GM23338 (cell line): ENCODE results near the gene ACAP1. TPM values are rescaled to one million over a fixed set of nuclear protein-coding genes. Genes with fewer than 3 reads are reported as not detected.

ENCODE experiments used
- CREB1 ChIP-seq: fragments of 250-450 bp; sonication (Bioruptor Pico); IDR thresholded peaks from 2 replicates; pipeline ENCODE4 v1.5.0; 2020; ENCODE audit warnings: low read depth, mild to moderate bottlenecking, moderate library complexity
- EZH2 ChIP-seq: fragments of 200-600 bp; sonication (generic); IDR thresholded peaks from one replicate; pipeline ENCODE4 v1.8.0; 2017; ENCODE audit warnings: antibody characterized with exemption, mild to moderate bottlenecking, low read depth; ENCODE audit not compliant: unreplicated experiment
- EZH2phosphoT487 ChIP-seq: fragments of 200-600 bp; sonication (generic); IDR thresholded peaks from one replicate; pipeline ENCODE4 v1.8.1; 2018; ENCODE audit warnings: antibody characterized with exemption; ENCODE audit not compliant: unreplicated experiment
- JUNB ChIP-seq: IDR thresholded peaks from one replicate; pipeline ENCODE4 v1.6.1; 2016; ENCODE audit warnings: antibody characterized with exemption; ENCODE audit not compliant: unreplicated experiment
- POLR2AphosphoS5 ChIP-seq: IDR thresholded peaks from 2 replicates; pipeline ENCODE4 v1.6.1; 2016; ENCODE audit warnings: antibody characterized with exemption, low read depth
- STAT1 ChIP-seq: IDR thresholded peaks from one replicate; pipeline ENCODE4 v1.6.1; 2016; ENCODE audit warnings: antibody characterized with exemption; ENCODE audit not compliant: unreplicated experiment
- ZNF114 ChIP-seq: fragments of 250-450 bp; sonication (Bioruptor Pico); IDR thresholded peaks from 2 replicates; pipeline ENCODE4 v1.5.0; 2020; ENCODE audit warnings: mild to moderate bottlenecking, moderate library complexity
- ZNF331 ChIP-seq: fragments of 250-450 bp; sonication (Bioruptor Pico); IDR thresholded peaks from 2 replicates; pipeline ENCODE4 v1.5.0; 2020; ENCODE audit warnings: low read depth, mild to moderate bottlenecking, moderate library complexity
- polyA plus RNA-seq: library from polyadenylated mRNA; unstranded; fragments of >200 nt; fragmentation: Nextera tagmentation; extraction: Ambion mirVana; gene quantifications from 2 replicates; pipeline ENCODE4 v1.2.1, GENCODE V29; 2016
- total RNA-seq: library from RNA; depleted of rRNA; stranded (reverse); fragments of >200 nt; shearing (Covaris generic); gene quantifications from 2 replicates; pipeline ENCODE4 v1.2.3, GENCODE V29; 2014
- TF ChIP-seq, protein P1 (sequence below): fragments of 250-450 bp; sonication (Bioruptor Pico); IDR thresholded peaks from 2 replicates; pipeline ENCODE4 v1.5.0; 2020; ENCODE audit warnings: mild to moderate bottlenecking, moderate library complexity
- TF ChIP-seq, protein P2 (sequence below), 2 experiments: fragments of 200-600 bp in 1 of 2; sonication (generic) in 1 of 2; conservative IDR thresholded peaks; 2 replicates each; pipeline versions ENCODE4 v1.5.1 to v1.6.1; 2016 to 2017; ENCODE audit warnings: antibody characterized with exemption in 2 of 2, low read depth in 2 of 2, mild to moderate bottlenecking in 2 of 2, moderate library complexity in 1 of 2

ACAP1 gene
- total and polyA plus RNA-seq, 2 experiments from 2014 or later: 30.7 to 40.1 TPM

DNA sequence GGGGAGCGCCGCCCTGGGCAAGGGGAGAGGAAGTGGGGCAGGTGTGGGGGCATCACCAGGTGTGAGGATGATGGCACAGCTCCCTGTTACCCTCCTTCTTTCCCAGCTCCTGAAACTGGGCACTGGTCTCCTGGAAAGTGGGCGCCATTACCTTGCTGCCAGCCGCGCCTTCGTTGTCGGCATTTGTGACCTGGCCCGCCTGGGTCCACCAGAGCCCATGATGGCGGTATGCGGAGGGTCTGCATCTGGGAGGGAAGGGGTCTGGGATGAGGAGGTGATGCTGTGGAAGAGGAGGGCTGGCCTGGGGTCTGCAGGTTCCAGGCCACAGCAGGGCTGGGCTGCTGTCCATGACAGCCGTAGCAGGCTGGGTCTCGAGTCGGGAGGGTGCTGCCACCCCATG is 5.5 kb downstream of the ACAP1 start (continued):
- TF ChIP-seq, protein P1, sequence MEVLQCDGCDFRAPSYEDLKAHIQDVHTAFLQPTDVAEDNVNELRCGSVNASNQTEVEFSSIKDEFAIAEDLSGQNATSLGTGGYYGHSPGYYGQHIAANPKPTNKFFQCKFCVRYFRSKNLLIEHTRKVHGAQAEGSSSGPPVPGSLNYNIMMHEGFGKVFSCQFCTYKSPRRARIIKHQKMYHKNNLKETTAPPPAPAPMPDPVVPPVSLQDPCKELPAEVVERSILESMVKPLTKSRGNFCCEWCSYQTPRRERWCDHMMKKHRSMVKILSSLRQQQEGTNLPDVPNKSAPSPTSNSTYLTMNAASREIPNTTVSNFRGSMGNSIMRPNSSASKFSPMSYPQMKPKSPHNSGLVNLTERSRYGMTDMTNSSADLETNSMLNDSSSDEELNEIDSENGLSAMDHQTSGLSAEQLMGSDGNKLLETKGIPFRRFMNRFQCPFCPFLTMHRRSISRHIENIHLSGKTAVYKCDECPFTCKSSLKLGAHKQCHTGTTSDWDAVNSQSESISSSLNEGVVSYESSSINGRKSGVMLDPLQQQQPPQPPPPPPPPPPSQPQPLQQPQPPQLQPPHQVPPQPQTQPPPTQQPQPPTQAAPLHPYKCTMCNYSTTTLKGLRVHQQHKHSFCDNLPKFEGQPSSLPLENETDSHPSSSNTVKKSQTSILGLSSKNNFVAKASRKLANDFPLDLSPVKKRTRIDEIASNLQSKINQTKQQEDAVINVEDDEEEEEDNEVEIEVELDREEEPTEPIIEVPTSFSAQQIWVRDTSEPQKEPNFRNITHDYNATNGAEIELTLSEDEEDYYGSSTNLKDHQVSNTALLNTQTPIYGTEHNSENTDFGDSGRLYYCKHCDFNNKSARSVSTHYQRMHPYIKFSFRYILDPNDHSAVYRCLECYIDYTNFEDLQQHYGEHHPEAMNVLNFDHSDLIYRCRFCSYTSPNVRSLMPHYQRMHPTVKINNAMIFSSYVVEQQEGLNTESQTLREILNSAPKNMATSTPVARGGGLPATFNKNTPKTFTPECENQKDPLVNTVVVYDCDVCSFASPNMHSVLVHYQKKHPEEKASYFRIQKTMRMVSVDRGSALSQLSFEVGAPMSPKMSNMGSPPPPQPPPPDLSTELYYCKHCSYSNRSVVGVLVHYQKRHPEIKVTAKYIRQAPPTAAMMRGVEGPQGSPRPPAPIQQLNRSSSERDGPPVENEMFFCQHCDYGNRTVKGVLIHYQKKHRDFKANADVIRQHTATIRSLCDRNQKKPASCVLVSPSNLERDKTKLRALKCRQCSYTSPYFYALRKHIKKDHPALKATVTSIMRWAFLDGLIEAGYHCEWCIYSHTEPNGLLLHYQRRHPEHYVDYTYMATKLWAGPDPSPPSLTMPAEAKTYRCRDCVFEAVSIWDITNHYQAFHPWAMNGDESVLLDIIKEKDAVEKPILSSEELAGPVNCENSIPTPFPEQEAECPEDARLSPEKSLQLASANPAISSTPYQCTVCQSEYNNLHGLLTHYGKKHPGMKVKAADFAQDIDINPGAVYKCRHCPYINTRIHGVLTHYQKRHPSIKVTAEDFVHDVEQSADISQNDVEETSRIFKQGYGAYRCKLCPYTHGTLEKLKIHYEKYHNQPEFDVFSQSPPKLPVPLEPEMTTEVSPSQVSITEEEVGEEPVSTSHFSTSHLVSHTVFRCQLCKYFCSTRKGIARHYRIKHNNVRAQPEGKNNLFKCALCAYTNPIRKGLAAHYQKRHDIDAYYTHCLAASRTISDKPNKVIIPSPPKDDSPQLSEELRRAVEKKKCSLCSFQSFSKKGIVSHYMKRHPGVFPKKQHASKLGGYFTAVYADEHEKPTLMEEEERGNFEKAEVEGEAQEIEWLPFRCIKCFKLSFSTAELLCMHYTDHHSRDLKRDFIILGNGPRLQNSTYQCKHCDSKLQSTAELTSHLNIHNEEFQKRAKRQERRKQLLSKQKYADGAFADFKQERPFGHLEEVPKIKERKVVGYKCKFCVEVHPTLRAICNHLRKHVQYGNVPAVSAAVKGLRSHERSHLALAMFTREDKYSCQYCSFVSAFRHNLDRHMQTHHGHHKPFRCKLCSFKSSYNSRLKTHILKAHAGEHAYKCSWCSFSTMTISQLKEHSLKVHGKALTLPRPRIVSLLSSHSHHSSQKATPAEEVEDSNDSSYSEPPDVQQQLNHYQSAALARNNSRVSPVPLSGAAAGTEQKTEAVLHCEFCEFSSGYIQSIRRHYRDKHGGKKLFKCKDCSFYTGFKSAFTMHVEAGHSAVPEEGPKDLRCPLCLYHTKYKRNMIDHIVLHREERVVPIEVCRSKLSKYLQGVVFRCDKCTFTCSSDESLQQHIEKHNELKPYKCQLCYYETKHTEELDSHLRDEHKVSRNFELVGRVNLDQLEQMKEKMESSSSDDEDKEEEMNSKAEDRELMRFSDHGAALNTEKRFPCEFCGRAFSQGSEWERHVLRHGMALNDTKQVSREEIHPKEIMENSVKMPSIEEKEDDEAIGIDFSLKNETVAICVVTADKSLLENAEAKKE (CRISPR knock-in tag): no peak
- TF ChIP-seq ZNF331 (CRISPR knock-in tag) (no peak), ZNF114 (CRISPR knock-in tag) (no peak), EZH2phosphoT487 (no peak), CREB1 (CRISPR knock-in tag) (no peak), STAT1 (no peak), JUNB (no peak), EZH2 (no peak), POLR2AphosphoS5 (no peak)
- TF ChIP-seq, protein P2, sequence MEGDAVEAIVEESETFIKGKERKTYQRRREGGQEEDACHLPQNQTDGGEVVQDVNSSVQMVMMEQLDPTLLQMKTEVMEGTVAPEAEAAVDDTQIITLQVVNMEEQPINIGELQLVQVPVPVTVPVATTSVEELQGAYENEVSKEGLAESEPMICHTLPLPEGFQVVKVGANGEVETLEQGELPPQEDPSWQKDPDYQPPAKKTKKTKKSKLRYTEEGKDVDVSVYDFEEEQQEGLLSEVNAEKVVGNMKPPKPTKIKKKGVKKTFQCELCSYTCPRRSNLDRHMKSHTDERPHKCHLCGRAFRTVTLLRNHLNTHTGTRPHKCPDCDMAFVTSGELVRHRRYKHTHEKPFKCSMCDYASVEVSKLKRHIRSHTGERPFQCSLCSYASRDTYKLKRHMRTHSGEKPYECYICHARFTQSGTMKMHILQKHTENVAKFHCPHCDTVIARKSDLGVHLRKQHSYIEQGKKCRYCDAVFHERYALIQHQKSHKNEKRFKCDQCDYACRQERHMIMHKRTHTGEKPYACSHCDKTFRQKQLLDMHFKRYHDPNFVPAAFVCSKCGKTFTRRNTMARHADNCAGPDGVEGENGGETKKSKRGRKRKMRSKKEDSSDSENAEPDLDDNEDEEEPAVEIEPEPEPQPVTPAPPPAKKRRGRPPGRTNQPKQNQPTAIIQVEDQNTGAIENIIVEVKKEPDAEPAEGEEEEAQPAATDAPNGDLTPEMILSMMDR (conservative IDR thresholded peaks at IDR 0.05; ENCODE audit: low read depth in 2 of 2): no peak
